Aorta (tissue), 5 donors: ENCODE results near the gene AUH. TPM values are rescaled to one million over a fixed set of nuclear protein-coding genes. Genes with fewer than 3 reads are reported as not detected.

Source experiments
- ATAC-seq: fragments of 200-7000 bp; cut with Tn5 transposase; one replicate; pipeline ENCODE4 v1.9.1; 2022; ENCODE audit warnings: moderate library complexity; ENCODE audit not compliant: low FRiP score
- DNase-seq, 2 donors: peaks; one replicate each; pipeline ENCODE4 v3.0.0-alpha.2; 2020
- H3K27ac ChIP-seq, 2 donors: one replicate each; pipeline ENCODE4 v1.5.1; 2013; ENCODE audit warnings: low read length in 2 of 2, mild to moderate bottlenecking in 2 of 2, moderate library complexity in 2 of 2, control low read depth in 1 of 2, inconsistent platforms in 1 of 2, low read depth in 1 of 2
- H3K27me3 ChIP-seq, 2 donors: one replicate each; pipeline ENCODE4 v1.6.1; 2013; ENCODE audit warnings: control low read depth in 1 of 2, low read length in 1 of 2, mild to moderate bottlenecking in 1 of 2, moderate library complexity in 1 of 2; ENCODE audit not compliant: insufficient read depth in 2 of 2, control insufficient read depth in 1 of 2
- H3K36me3 ChIP-seq, 2 donors: one replicate each; pipeline ENCODE4 v1.6.1; 2013; ENCODE audit warnings: control low read depth in 1 of 2, low read length in 1 of 2, mild to moderate bottlenecking in 1 of 2; ENCODE audit not compliant: insufficient read depth in 2 of 2, control insufficient read depth in 1 of 2
- H3K4me1 ChIP-seq, 2 donors: one replicate each; pipeline ENCODE4 v1.6.1; 2013; ENCODE audit warnings: low read length in 2 of 2, control low read depth in 1 of 2, mild to moderate bottlenecking in 1 of 2, moderate library complexity in 1 of 2; ENCODE audit not compliant: insufficient read depth in 2 of 2, control insufficient read depth in 1 of 2
- H3K4me3 ChIP-seq, 2 donors: one replicate each; pipeline ENCODE4 v1.5.1; 2013; ENCODE audit warnings: low read length in 2 of 2, control low read depth in 1 of 2, mild to moderate bottlenecking in 1 of 2
- H3K9me3 ChIP-seq: one replicate; pipeline ENCODE4 v1.6.1; 2013; ENCODE audit warnings: mild to moderate bottlenecking, low read length; ENCODE audit not compliant: control insufficient read depth
- WGBS, 2 donors: extraction: QIAGEN DNeasy Blood & Tissue Kit; methylation state at CpG; one replicate each; pipeline ENCODE4 v1.1.7; 2013; 5-methylcytosine and 5-hydroxymethylcytosine counted together
- intact Hi-C, 2 donors: fragments of 100-400 bp; cut with DNase I; formaldehyde crosslinking; loops; one replicate each; pipeline versions ENCODE4 v1.14.2 to v1.15.0; 2022
- long read RNA-seq, 2 donors: library from polyadenylated mRNA; unstranded; transcript quantifications; one replicate each; pipeline ENCODE4 v2.0.0, GENCODE V29; 2020 to 2021
- polyA plus RNA-seq, 2 donors: library from polyadenylated mRNA; stranded (reverse); fragments of 200-250 nt; gene quantifications; one replicate each; pipeline ENCODE4 v1.2.3, GENCODE V29; 2013
- total RNA-seq, 2 donors: library from RNA; stranded (reverse); fragmentation: NEBNext Ultra II Directional; extraction: Animal tissue kit (Norgen Biotek cat#: 25700); gene quantifications; one replicate each; pipeline ENCODE4 v1.2.1, GENCODE V29; 2021
- donor health status: healthy with polysubstance abuse.
- donor health status: Bipolar disorder and iron deficiency.
- donor health status: DM: no; HTN: no; CAD: no.
- donor health status: DM: no; HTN: no; CAD: no.
- donor health status: DM: yes; HTN: yes; CAD: no.

Gene AUH
- total RNA-seq (10 to 100 TPM; 13.7 to 25.7 TPM), polyA plus RNA-seq (10 to 100 TPM; 12.4 to 15.2 TPM)
- long read RNA-seq, donor 1, transcript AUH-202 (10 exons, 1,577 nt): major isoform, 18 of 39 reads
- long read RNA-seq, donor 1, partial matches to known transcripts: 1 of 39 reads
- long read RNA-seq, donor 1, other reads (novel, unspliced or antisense): 20 of 39 reads
- long read RNA-seq, donor 2, transcript AUH-202 (10 exons, 1,577 nt): major isoform, 9 of 21 reads
- long read RNA-seq, donor 2, partial matches to known transcripts: 1 of 21 reads
- long read RNA-seq, donor 2, other reads (novel, unspliced or antisense): 11 of 21 reads

GRCh38 chr9:91361291-91362050 lies at the start of gene AUH:
Gene AUH, minus strand, starts transcription at chr9:91361918. Its CDS starts 29 bp downstream, at chr9:91361889.
- Histone ChIP-seq H3K9me3 (no peaks in the 10 kb centered on the region), H3K4me3 (peak within 1 kb of the TSS; percentile 85 to 96), H3K4me1 (peaks cover 0 to 2% of the 10 kb centered on the region in 2 donors), H3K27ac (peak within 1 kb of the TSS in 1 of 2 donors; percentile 58), H3K27me3 (no peaks in the 10 kb centered on the region), H3K36me3 (no peaks in the 10 kb centered on the region)
- ATAC-seq (peak; percentile 97), DNase-seq (peak; percentile 90 to 96)
- intact Hi-C loops: loop anchor here (5.0 kb wide), 3 partner anchors 61 to 169 kb away; partner anchors contain the start of gene NFIL3 (in 2 of the 2)
- 0% methylated on average over 61 to 82 of the region's 82 CpGs for WGBS, 2 donors

- no peaks in the 10 kb centered on the region for H3K27me3 ChIP-seq
- peaks cover 0 to 2% of the 10 kb centered on the region in 2 donors for H3K4me1 ChIP-seq
- H3K9me3 ChIP-seq: no peaks in the 10 kb centered on the region
- WGBS, 2 donors: 72 to 79% methylated on average over 5 of the region's 5 CpGs
- intact Hi-C loops: no loop called here
- DNase-seq: no peak
- no peak overlapping the region for H3K4me3 ChIP-seq
- no peak overlapping the region for H3K27ac ChIP-seq
- peaks cover 6 to 8% of the 10 kb centered on the region in 2 donors for H3K36me3 ChIP-seq
- ATAC-seq: no peak
Measured at GRCh38 chr9:91411096-91411771, 49.5 kb upstream of the AUH start.

- WGBS, 2 donors: 91 to 93% methylated on average over 12 of the region's 12 CpGs
- H3K4me3 ChIP-seq: no peak overlapping the region
- no peaks in the 10 kb centered on the region for H3K27me3 ChIP-seq
- ATAC-seq (no peak), DNase-seq (no peak)
- H3K4me1 ChIP-seq: no peaks in the 10 kb centered on the region
- no peak overlapping the region for H3K27ac ChIP-seq
- intact Hi-C loops: no loop called here
- H3K36me3 ChIP-seq: peaks cover 6 to 8% of the 10 kb centered on the region in 2 donors
- H3K9me3 ChIP-seq: no peaks in the 10 kb centered on the region
Measured at GRCh38 chr9:91410161-91410560, 48.4 kb upstream of the AUH start.

- Histone ChIP-seq H3K4me1 (no peaks in the 10 kb centered on the region), H3K27me3 (no peaks in the 10 kb centered on the region), H3K9me3 (no peaks in the 10 kb centered on the region), H3K36me3 (peaks cover 6 to 8% of the 10 kb centered on the region in 2 donors), H3K27ac (no peak overlapping the region), H3K4me3 (no peak overlapping the region)
- intact Hi-C loops: no loop called here
- DNase-seq: no peak
- WGBS, 2 donors: 90 to 92% methylated on average over 1 of the region's 1 CpG
- ATAC-seq: no peak
Measured at GRCh38 chr9:91408475-91408874, 46.8 kb upstream of the AUH start.

GRCh38 chr9:91407580-91408318 lies 46.0 kb upstream of the AUH start:
- Histone ChIP-seq H3K4me3 (no peak overlapping the region), H3K4me1 (no peaks in the 10 kb centered on the region), H3K36me3 (peaks cover 6 to 8% of the 10 kb centered on the region in 2 donors), H3K27me3 (no peaks in the 10 kb centered on the region), H3K27ac (no peak overlapping the region), H3K9me3 (no peaks in the 10 kb centered on the region)
- DNase-seq: no peak
- 89 to 91% methylated on average over 12 of the region's 12 CpGs for WGBS, 2 donors
- no peak for ATAC-seq
- intact Hi-C loops: no loop called here

GRCh38 chr9:91405343-91406077 lies 43.8 kb upstream of the AUH start:
- Histone ChIP-seq H3K4me1 (no peaks in the 10 kb centered on the region), H3K9me3 (no peaks in the 10 kb centered on the region), H3K27ac (no peak overlapping the region), H3K27me3 (no peaks in the 10 kb centered on the region), H3K4me3 (no peak overlapping the region), H3K36me3 (peaks cover 3 to 8% of the 10 kb centered on the region in 2 donors)
- DNase-seq (no peak), ATAC-seq (no peak)
- intact Hi-C loops: no loop called here
- WGBS, 2 donors: 95 to 96% methylated on average over 25 of the region's 25 CpGs

- ATAC-seq (no peak), DNase-seq (no peak)
- WGBS, 2 donors: 65 to 76% methylated on average over 14 of the region's 14 CpGs
- no peaks in the 10 kb centered on the region for H3K27me3 ChIP-seq
- H3K4me1 ChIP-seq: no peaks in the 10 kb centered on the region
- H3K27ac ChIP-seq: no peak overlapping the region
- no peaks in the 10 kb centered on the region for H3K36me3 ChIP-seq
- intact Hi-C loops: no loop called here
- no peaks in the 10 kb centered on the region for H3K9me3 ChIP-seq
- H3K4me3 ChIP-seq: no peak overlapping the region
Measured at GRCh38 chr9:91403665-91404543, 42.2 kb upstream of the AUH start.
